Fibroblast of peridontal ligament (primary cell): ENCODE data around the gene GATAD2A.
"Not testable (repeated sequence)": the region's sequence is repeated elsewhere in the genome, so short reads cannot be mapped to it uniquely, and the experiment has no call there.

Experiments
- DNase-seq: peaks from one replicate; pipeline ENCODE4 v3.0.0-alpha.2; 2010; ENCODE audit errors: extremely low read depth

Gene GATAD2A

GRCh38 chr19:19387108-19387507, 18.4 kb upstream of the GATAD2A start:
- DNase-seq: no peak

- no peak for DNase-seq
Observed at GRCh38 chr19:19388568-19389555, 16.6 kb upstream of the GATAD2A start.

GRCh38 chr19:19389683-19390082, 15.8 kb upstream of the GATAD2A start:
- not testable (repeated sequence) for DNase-seq

- DNase-seq: not testable (repeated sequence)
Observed at GRCh38 chr19:19394333-19394732, 11.1 kb upstream of the GATAD2A start.

- peak; percentile 53 for DNase-seq
Observed at GRCh38 chr19:19399733-19400433, 5.6 kb upstream of the GATAD2A start.

GRCh38 chr19:19402656-19403372, 2.7 kb upstream of the GATAD2A start:
- peak; percentile 49 for DNase-seq

GRCh38 chr19:19403373-19403901, 2.0 kb upstream of the GATAD2A start:
- DNase-seq: no peak

GRCh38 chr19:19405971-19406877, 749 bp downstream of the GATAD2A start:
- DNase-seq: peak; percentile 78

- peak; percentile 52 for DNase-seq
Observed at GRCh38 chr19:19406878-19407632, 1.6 kb downstream of the GATAD2A start.

GRCh38 chr19:19407633-19407930, 2.1 kb downstream of the GATAD2A start:
- no peak for DNase-seq

GRCh38 chr19:19409205-19409604, 3.7 kb downstream of the GATAD2A start:
- no peak for DNase-seq

GRCh38 chr19:19409631-19410030, 4.2 kb downstream of the GATAD2A start:
- DNase-seq: no peak

GRCh38 chr19:19410553-19411550, 5.4 kb downstream of the GATAD2A start:
- DNase-seq: no peak

GRCh38 chr19:19416280-19416679, 10.8 kb downstream of the GATAD2A start:
- DNase-seq: no peak

GRCh38 chr19:19417046-19417445, 11.6 kb downstream of the GATAD2A start:
- no peak for DNase-seq

- DNase-seq: no peak
Observed at GRCh38 chr19:19417628-19418245, 12.3 kb downstream of the GATAD2A start.

GRCh38 chr19:19418555-19419260, 13.2 kb downstream of the GATAD2A start:
- peak; percentile 32 for DNase-seq
